Measurements from ENCODE around the gene BFAR. TPM values are rescaled to one million over a fixed set of nuclear protein-coding genes. Genes with fewer than 3 reads are reported as not detected.
"Not testable (repeated sequence)": the region's sequence is repeated elsewhere in the genome, so short reads cannot be mapped to it uniquely, and the experiment has no call there.

Gene BFAR
- total RNA-seq, 1 experiment from 2014 or later, result 146 TPM

- no peak for DNase-seq (ENCODE audit: low spot score)
Measured at GRCh38 chr16:14635395-14636165, 2.8 kb downstream of the BFAR start.

GRCh38 chr16:14636179-14636950, 3.6 kb downstream of the BFAR start:
- not testable (repeated sequence) for DNase-seq (ENCODE audit: low spot score)

GRCh38 chr16:14636951-14637240, 4.1 kb downstream of the BFAR start:
- DNase-seq (ENCODE audit: low spot score), result not testable (repeated sequence)

- no peak for DNase-seq (ENCODE audit: low spot score)
Measured at GRCh38 chr16:14640538-14640937, 7.8 kb downstream of the BFAR start.

GRCh38 chr16:14641206-14641605, 8.5 kb downstream of the BFAR start:
- no peak for DNase-seq (ENCODE audit: low spot score)

GRCh38 chr16:14641926-14642325, 9.2 kb downstream of the BFAR start:
- no peak for DNase-seq (ENCODE audit: low spot score)

- no peak for DNase-seq (ENCODE audit: low spot score)
Measured at GRCh38 chr16:14649816-14650215, 17.1 kb downstream of the BFAR start.

GRCh38 chr16:14650629-14651028, 17.9 kb downstream of the BFAR start:
- DNase-seq (ENCODE audit: low spot score), result no peak

GRCh38 chr16:14652726-14653125, 20.0 kb downstream of the BFAR start:
- no peak for DNase-seq (ENCODE audit: low spot score)

GRCh38 chr16:14658063-14658462, 25.3 kb downstream of the BFAR start:
- DNase-seq (ENCODE audit: low spot score), result peak; percentile 49

- no peak for DNase-seq (ENCODE audit: low spot score)
Measured at GRCh38 chr16:14667347-14668266, 34.9 kb downstream of the BFAR start.

- no peak for DNase-seq (ENCODE audit: low spot score)
Measured at GRCh38 chr16:14668556-14669223, 35.9 kb downstream of the BFAR start.

- DNase-seq (ENCODE audit: low spot score), result peak; percentile 29
Measured at GRCh38 chr16:14669776-14670175, 37.0 kb downstream of the BFAR start.

- no peak for DNase-seq (ENCODE audit: low spot score)
Measured at GRCh38 chr16:14672403-14672971, 39.7 kb downstream of the BFAR start.

GRCh38 chr16:14676633-14677032, 43.9 kb downstream of the BFAR start:
- no peak for DNase-seq (ENCODE audit: low spot score)

GRCh38 chr16:14677627-14678026, 44.9 kb downstream of the BFAR start:
- no peak for DNase-seq (ENCODE audit: low spot score)

GRCh38 chr16:14678748-14679497, 46.2 kb downstream of the BFAR start:
- DNase-seq (ENCODE audit: low spot score), result no peak

GRCh38 chr16:14680396-14680795, 47.6 kb downstream of the BFAR start:
- not testable (repeated sequence) for DNase-seq (ENCODE audit: low spot score)

GRCh38 chr16:14681115-14681514, 48.4 kb downstream of the BFAR start:
- DNase-seq (ENCODE audit: low spot score), result no peak

GRCh38 chr16:14682121-14682520, 49.4 kb downstream of the BFAR start:
- DNase-seq (ENCODE audit: low spot score), result no peak
